Natural killer cell (primary cell): Measurements from ENCODE around the gene YWHAH. TPM values are rescaled to one million over a fixed set of nuclear protein-coding genes. Genes with fewer than 3 reads are reported as not detected.

Experiments used
- ATAC-seq, 3 donors: fragments of 150-1000 bp in 2 of 3; fragments of 200-7000 bp in 1 of 3; cut with Tn5 transposase; 1 replicate in 1 of 3; 2 replicates in 2 of 3; pipeline ENCODE4 v1.10.0; 2021; ENCODE audit warnings: mild to moderate bottlenecking in 2 of 3, moderate library complexity in 2 of 3
- DNase-seq, 2 donors: peaks; one replicate each; pipeline versions ENCODE4 v3.0.0 to v3.0.0-alpha.2; 2013 to 2021; ENCODE audit warnings: mixed read lengths in 1 of 2
- H3K27ac ChIP-seq: one replicate; pipeline ENCODE4 v1.5.1; 2013; ENCODE audit warnings: mild to moderate bottlenecking, low read length
- H3K27me3 ChIP-seq: one replicate; pipeline ENCODE4 v1.6.1; 2013; ENCODE audit warnings: low read length; ENCODE audit not compliant: control insufficient read depth, insufficient read depth
- H3K36me3 ChIP-seq: one replicate; pipeline ENCODE4 v1.6.1; 2013; ENCODE audit warnings: low read length; ENCODE audit not compliant: control insufficient read depth, insufficient read depth
- H3K4me1 ChIP-seq: one replicate; pipeline ENCODE4 v1.6.1; 2013; ENCODE audit warnings: low read length; ENCODE audit not compliant: control insufficient read depth, insufficient read depth
- H3K4me3 ChIP-seq: one replicate; pipeline ENCODE4 v1.5.1; 2013; ENCODE audit warnings: low read length
- H3K9me3 ChIP-seq: one replicate; pipeline ENCODE4 v1.6.1; 2013; ENCODE audit warnings: low read length; ENCODE audit not compliant: control insufficient read depth, insufficient read depth
- H3K27ac Mint-ChIP-seq, 2 donors: one replicate each; pipeline ENCODE4 v1.8.0; 2022; ENCODE audit warnings: mild to moderate bottlenecking in 2 of 2, mixed read lengths in 2 of 2, moderate library complexity in 1 of 2
- H3K27me3 Mint-ChIP-seq, 2 donors: one replicate each; pipeline ENCODE4 v1.8.0; 2022; ENCODE audit warnings: low read depth in 2 of 2, mixed read lengths in 2 of 2
- H3K36me3 Mint-ChIP-seq: one replicate; pipeline ENCODE4 v1.8.0; 2022; ENCODE audit warnings: mixed read lengths
- H3K4me1 Mint-ChIP-seq, 2 donors: one replicate each; pipeline ENCODE4 v1.8.0; 2022; ENCODE audit warnings: mixed read lengths in 2 of 2
- H3K4me3 Mint-ChIP-seq: one replicate; pipeline ENCODE4 v1.8.0; 2022; ENCODE audit warnings: mild to moderate bottlenecking, moderate library complexity, mixed read lengths
- H3K9me3 Mint-ChIP-seq, 2 donors: one replicate each; pipeline ENCODE4 v1.8.0; 2022; ENCODE audit warnings: mixed read lengths in 2 of 2
- WGBS: methylation state at CpG from one replicate; pipeline ENCODE4 v1.1.7; 2013; ENCODE audit warnings: missing lambda C conversion rate; ENCODE audit not compliant: insufficient coverage; 5-methylcytosine and 5-hydroxymethylcytosine counted together
- intact Hi-C: fragments of 100-400 bp; cut with micrococcal nuclease; formaldehyde crosslinking; loops from one replicate; pipeline ENCODE4 v1.14.2; 2022
- total RNA-seq, 4 donors: library from RNA; stranded (reverse); fragments of 120-200 nt in 1 of 4; gene quantifications; one replicate each; pipeline versions ENCODE4 v1.2.3 to v1.2.4, GENCODE V29; 2013 to 2022
- TF ChIP-seq, protein P1 (sequence below): fragments of 200-600 bp; IDR thresholded peaks from one replicate; pipeline ENCODE4 v1.8.0; 2022; ENCODE audit warnings: antibody characterized with exemption

The YWHAH gene
- total RNA-seq, 3 donors from 2014 or later (not counting 1 experiment from before 2014, with no cell fraction given), result 29.6 to 35.0 (median 32.8) TPM

DNA sequence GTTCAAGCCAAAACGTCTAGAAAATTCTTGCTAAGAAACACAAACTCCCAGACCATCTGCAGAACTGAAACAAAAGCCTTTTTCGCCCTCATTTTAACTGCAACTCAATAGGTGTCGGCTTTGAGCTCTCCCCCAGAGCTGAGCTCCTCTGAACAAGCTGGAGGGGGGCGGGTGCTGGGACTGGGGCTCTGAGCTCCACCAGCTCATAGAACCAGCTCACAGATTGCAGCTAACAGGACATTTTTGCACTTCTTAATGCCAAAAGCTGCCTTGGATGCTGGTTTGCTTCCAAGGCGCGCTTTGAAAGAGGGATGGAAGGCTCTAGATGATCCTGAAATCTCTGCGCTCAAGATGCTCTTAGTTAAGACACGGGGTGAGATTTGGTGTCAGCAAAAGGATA lies 6.0 kb upstream of the YWHAH start:
- DNase-seq (no peak), ATAC-seq (no peak)
- Histone ChIP-seq H3K4me1 (peaks cover 2% of the 10 kb centered on the region), H3K36me3 (no peaks in the 10 kb centered on the region), H3K27ac (no peak overlapping the region), H3K4me3 (no peak overlapping the region), H3K9me3 (no peaks in the 10 kb centered on the region), H3K27me3 (no peaks in the 10 kb centered on the region)
- H3K36me3 Mint-ChIP-seq, result no peaks in the 10 kb centered on the region
- peaks cover 0 to 4% of the 10 kb centered on the region in 2 donors for H3K4me1 Mint-ChIP-seq
- H3K27ac Mint-ChIP-seq, result no peak overlapping the region
- 89% methylated on average over 8 of the region's 8 CpGs for whole genome bisulfite sequencing
- intact Hi-C loops, result no loop called here
- no peak overlapping the region for H3K4me3 Mint-ChIP-seq
- TF ChIP-seq, protein P1, sequence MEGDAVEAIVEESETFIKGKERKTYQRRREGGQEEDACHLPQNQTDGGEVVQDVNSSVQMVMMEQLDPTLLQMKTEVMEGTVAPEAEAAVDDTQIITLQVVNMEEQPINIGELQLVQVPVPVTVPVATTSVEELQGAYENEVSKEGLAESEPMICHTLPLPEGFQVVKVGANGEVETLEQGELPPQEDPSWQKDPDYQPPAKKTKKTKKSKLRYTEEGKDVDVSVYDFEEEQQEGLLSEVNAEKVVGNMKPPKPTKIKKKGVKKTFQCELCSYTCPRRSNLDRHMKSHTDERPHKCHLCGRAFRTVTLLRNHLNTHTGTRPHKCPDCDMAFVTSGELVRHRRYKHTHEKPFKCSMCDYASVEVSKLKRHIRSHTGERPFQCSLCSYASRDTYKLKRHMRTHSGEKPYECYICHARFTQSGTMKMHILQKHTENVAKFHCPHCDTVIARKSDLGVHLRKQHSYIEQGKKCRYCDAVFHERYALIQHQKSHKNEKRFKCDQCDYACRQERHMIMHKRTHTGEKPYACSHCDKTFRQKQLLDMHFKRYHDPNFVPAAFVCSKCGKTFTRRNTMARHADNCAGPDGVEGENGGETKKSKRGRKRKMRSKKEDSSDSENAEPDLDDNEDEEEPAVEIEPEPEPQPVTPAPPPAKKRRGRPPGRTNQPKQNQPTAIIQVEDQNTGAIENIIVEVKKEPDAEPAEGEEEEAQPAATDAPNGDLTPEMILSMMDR, result no peak
- no peaks in the 10 kb centered on the region for H3K27me3 Mint-ChIP-seq
- no peaks in the 10 kb centered on the region for H3K9me3 Mint-ChIP-seq

DNA sequence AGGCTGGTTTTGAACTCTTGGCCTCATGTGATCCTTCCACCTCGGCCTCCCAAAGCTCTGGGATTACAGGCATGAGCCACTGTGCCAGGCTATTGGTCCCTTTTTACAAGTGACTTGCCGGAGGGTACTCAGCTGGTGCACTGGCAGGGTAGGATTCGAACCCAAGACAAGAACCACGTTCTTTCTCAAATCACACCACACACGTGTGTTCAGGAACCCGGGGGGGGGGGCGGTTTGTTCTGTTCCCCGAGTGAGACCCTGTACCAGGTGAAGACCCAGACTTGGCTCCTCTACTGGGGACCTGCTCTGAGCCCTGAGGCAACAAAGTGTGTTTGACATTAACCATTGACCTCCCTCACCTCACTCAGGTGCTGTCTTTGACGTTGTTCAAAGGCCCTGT lies 3.8 kb upstream of the YWHAH start:
- H3K4me3 ChIP-seq, result no peak overlapping the region
- 93% methylated on average over 9 of the region's 9 CpGs for WGBS
- Mint-ChIP-seq H3K4me3 (no peak overlapping the region), H3K27ac (no peak overlapping the region), H3K4me1 (peaks cover 0 to 7% of the 10 kb centered on the region in 2 donors), H3K27me3 (no peaks in the 10 kb centered on the region), H3K9me3 (no peaks in the 10 kb centered on the region), H3K36me3 (no peaks in the 10 kb centered on the region)
- DNase-seq (no peak), ATAC-seq (no peak)
- TF ChIP-seq, protein P1, result no peak
- intact Hi-C loops, result no loop called here
- H3K36me3 ChIP-seq, result no peaks in the 10 kb centered on the region
- no peaks in the 10 kb centered on the region for H3K9me3 ChIP-seq
- H3K27me3 ChIP-seq, result no peaks in the 10 kb centered on the region
- H3K27ac ChIP-seq, result no peak overlapping the region
- peaks cover 16% of the 10 kb centered on the region for H3K4me1 ChIP-seq

GRCh38 chr22:31942091-31942490 lies 2.2 kb upstream of the YWHAH start:
- DNase-seq (no peak), ATAC-seq (no peak)
- Histone ChIP-seq H3K4me1 (peaks cover 27% of the 10 kb centered on the region), H3K9me3 (no peaks in the 10 kb centered on the region), H3K4me3 (no peak overlapping the region), H3K36me3 (no peaks in the 10 kb centered on the region), H3K27ac (no peak overlapping the region), H3K27me3 (no peaks in the 10 kb centered on the region)
- Mint-ChIP-seq H3K4me3 (peak overlapping the region; percentile 41), H3K27me3 (no peaks in the 10 kb centered on the region), H3K27ac (peak overlapping the region; percentile 14 to 24), H3K4me1 (peaks cover 2 to 9% of the 10 kb centered on the region in 2 donors), H3K9me3 (no peaks in the 10 kb centered on the region), H3K36me3 (no peaks in the 10 kb centered on the region)
- TF ChIP-seq, protein P1, result no peak
- intact Hi-C loops, result no loop called here
- 94% methylated on average over 5 of the region's 5 CpGs for WGBS

GRCh38 chr22:31943206-31943977 lies 943 bp upstream of the YWHAH start:
- TF ChIP-seq, protein P1, result no peak
- peak overlapping the region in 1 of 2 donors; percentile 82 for H3K27ac Mint-ChIP-seq
- WGBS, result 49% methylated on average over 15 of the region's 15 CpGs

More at GRCh38 chr22:31943206-31943977, 943 bp upstream of the YWHAH start:
- Histone ChIP-seq H3K27me3 (no peaks in the 10 kb centered on the region), H3K4me1 (peaks cover 27% of the 10 kb centered on the region), H3K27ac (peak overlapping the region; percentile 81), H3K36me3 (peaks cover 10% of the 10 kb centered on the region), H3K4me3 (peak overlapping the region; percentile 58), H3K9me3 (no peaks in the 10 kb centered on the region)
- Mint-ChIP-seq H3K4me1 (peaks cover 7 to 14% of the 10 kb centered on the region in 2 donors), H3K36me3 (no peaks in the 10 kb centered on the region), H3K27me3 (no peaks in the 10 kb centered on the region), H3K9me3 (no peaks in the 10 kb centered on the region), H3K4me3 (peak overlapping the region; percentile 69)
- intact Hi-C loops, result no loop called here
- DNase-seq, result no peak
- ATAC-seq, result no peak
